GM12878 (cell line): ENCODE data around the gene SSR2. TPM values are rescaled to one million over a fixed set of nuclear protein-coding genes. Genes with fewer than 3 reads are reported as not detected.
A peak's percentile ranks its signal among the peaks of the same experiment; 100 is the strongest.

Experiments
- FOS ChIP-seq: IDR thresholded peaks from 3 replicates; pipeline ENCODE4 v1.6.1; 2011; ENCODE audit warnings: borderline replicate concordance; ENCODE audit not compliant: insufficient read length; ENCODE audit errors: extremely low read depth
- FOXM1 ChIP-seq: IDR thresholded peaks from 2 replicates; pipeline ENCODE4 v1.6.1; 2012; ENCODE audit warnings: low read depth, mild to moderate bottlenecking, inconsistent platforms, low read length, moderate library complexity
- MEF2A ChIP-seq: IDR thresholded peaks from 2 replicates; pipeline ENCODE4 v1.6.1; 2011; ENCODE audit warnings: low read depth, mild to moderate bottlenecking, low read length, moderate library complexity; ENCODE audit not compliant: insufficient read depth
- MEF2B ChIP-seq: fragments of 450-650 bp; IDR thresholded peaks from 2 replicates; pipeline ENCODE4 v1.6.1; 2018; ENCODE audit warnings: mild to moderate bottlenecking, moderate library complexity; ENCODE audit not compliant: partially characterized antibody, poor library complexity, severe bottlenecking
- MXI1 ChIP-seq: fragments of 150-350 bp; IDR thresholded peaks from 2 replicates; pipeline ENCODE4 v1.6.1; 2011; ENCODE audit warnings: low read depth, mild to moderate bottlenecking, inconsistent platforms, low read length, improper control_type of control experiment
- MYB ChIP-seq: fragments of 150-350 bp; IDR thresholded peaks from 2 replicates; pipeline ENCODE4 v1.6.1; 2014; ENCODE audit warnings: mild to moderate bottlenecking, low read depth, low read length, borderline replicate concordance
- MYC ChIP-seq: IDR thresholded peaks from 2 replicates; pipeline ENCODE4 v1.6.1; 2011; ENCODE audit warnings: mild to moderate bottlenecking, low read length, moderate library complexity, inconsistent platforms; ENCODE audit not compliant: insufficient read depth, insufficient replicate concordance, insufficient read length, severe bottlenecking
- NFIC ChIP-seq: IDR thresholded peaks from 2 replicates; pipeline ENCODE4 v1.6.1; 2012; ENCODE audit warnings: low read depth, mild to moderate bottlenecking, inconsistent platforms, low read length, moderate library complexity
- NR2C1 ChIP-seq: fragments of 450-650 bp; IDR thresholded peaks from 2 replicates; pipeline ENCODE4 v1.6.1; 2017; ENCODE audit warnings: antibody characterized with exemption, mild to moderate bottlenecking, moderate library complexity
- NR2C2 ChIP-seq: IDR thresholded peaks from 2 replicates; pipeline ENCODE4 v1.6.1; 2011; ENCODE audit warnings: borderline replicate concordance, low read depth; ENCODE audit not compliant: control insufficient read depth, insufficient read length
- NR2F1 ChIP-seq: fragments of 450-650 bp; conservative IDR thresholded peaks from 2 replicates; pipeline ENCODE4 v1.6.1; 2017; ENCODE audit warnings: mild to moderate bottlenecking
- POLR2AphosphoS2 ChIP-seq: IDR thresholded peaks from 2 replicates; pipeline ENCODE4 v1.6.1; 2011; ENCODE audit warnings: low read depth, mild to moderate bottlenecking, low read length, improper control_type of control experiment, moderate library complexity
- POLR2AphosphoS5 ChIP-seq: IDR thresholded peaks from 2 replicates; pipeline ENCODE4 v1.6.1; 2011; ENCODE audit warnings: mild to moderate bottlenecking, low read length, inconsistent platforms
- RBBP5 ChIP-seq: fragments of 200-600 bp; sonication (generic); conservative IDR thresholded peaks from 2 replicates; pipeline ENCODE4 v1.6.1; 2016
- RELB ChIP-seq: fragments of 450-650 bp; IDR thresholded peaks from 2 replicates; pipeline ENCODE4 v1.6.1; 2017; ENCODE audit warnings: low read depth, mild to moderate bottlenecking, moderate library complexity
- SMARCA5 ChIP-seq: fragments of 450-650 bp; IDR thresholded peaks from 2 replicates; pipeline ENCODE4 v1.6.1; 2017; ENCODE audit warnings: mild to moderate bottlenecking
- SP1 ChIP-seq: IDR thresholded peaks from one replicate; pipeline ENCODE4 v1.6.1; 2011; ENCODE audit warnings: low read depth, low read length
- SUPT20H ChIP-seq: IDR thresholded peaks from 2 replicates; pipeline ENCODE4 v1.6.1; 2011; ENCODE audit warnings: low read depth, mild to moderate bottlenecking, low read length, moderate library complexity, borderline replicate concordance; ENCODE audit not compliant: control insufficient read depth
- polyA plus RNA-seq, 11 experiments: library from polyadenylated mRNA; depleted of rRNA in 4 of 11; unstranded in 6 of 11; stranded (reverse) in 5 of 11; fragments of >200 nt; fragmentation: Nextera tagmentation in 4 of 11; fragmentation: Illumina TruSeq in 1 of 11; extraction: Ambion mirVana in 4 of 11; extraction: Trizol in 1 of 11; gene quantifications; 1 replicate in 1 of 11; 2 replicates in 10 of 11; pipeline versions ENCODE4 v1.2.1 to v1.2.3, GENCODE V29; 2011 to 2016; ENCODE audit warnings: inconsistent platforms in 2 of 11, missing spikeins in 2 of 11, low read depth in 1 of 11
- total RNA-seq, 4 experiments: library from RNA; depleted of rRNA in 3 of 4; stranded (reverse); fragments of >200 nt in 3 of 4; fragmentation: Illumina TruSeq in 1 of 4; extraction: Trizol in 1 of 4; gene quantifications; 2 replicates each; pipeline versions ENCODE4 v1.2.1 to v1.2.3, GENCODE V29; 2013 to 2021
- TF ChIP-seq, protein P1 (sequence below): fragments of 450-650 bp; conservative IDR thresholded peaks from 2 replicates; pipeline ENCODE4 v1.6.1; 2017; ENCODE audit warnings: mild to moderate bottlenecking, moderate library complexity
- TF ChIP-seq, protein P2 (sequence below): IDR thresholded peaks from 2 replicates; pipeline ENCODE4 v1.6.1; 2012; ENCODE audit warnings: mild to moderate bottlenecking, low read depth, low read length

SSR2 gene
- total and polyA plus RNA-seq, 10 of the 15 experiments (the other 5 are each of a cell fraction or from before 2014, with no cell fraction given) = 207 to 553 (median 315) TPM

- no peak for TF ChIP-seq MYB
- TF ChIP-seq NR2F1 = no peak
- TF ChIP-seq NR2C1 = no peak
- 0 out of 2 replicates have a peak, but pooled peaks have one; percentile 16 for TF ChIP-seq MXI1
- TF ChIP-seq FOS = no peak
- TF ChIP-seq FOXM1 = peak; percentile 47; the same call in 1 of the 2 replicates
- TF ChIP-seq NR2C2 = no peak
- no peak for TF ChIP-seq POLR2AphosphoS5
- no peak for TF ChIP-seq SP1
- TF ChIP-seq MYC = no peak
- TF ChIP-seq SUPT20H = no peak
- no peak for TF ChIP-seq MEF2B
- TF ChIP-seq RELB = peak; percentile 64
- TF ChIP-seq RBBP5 = no peak
- TF ChIP-seq POLR2AphosphoS2 = no peak
- TF ChIP-seq, protein P1, sequence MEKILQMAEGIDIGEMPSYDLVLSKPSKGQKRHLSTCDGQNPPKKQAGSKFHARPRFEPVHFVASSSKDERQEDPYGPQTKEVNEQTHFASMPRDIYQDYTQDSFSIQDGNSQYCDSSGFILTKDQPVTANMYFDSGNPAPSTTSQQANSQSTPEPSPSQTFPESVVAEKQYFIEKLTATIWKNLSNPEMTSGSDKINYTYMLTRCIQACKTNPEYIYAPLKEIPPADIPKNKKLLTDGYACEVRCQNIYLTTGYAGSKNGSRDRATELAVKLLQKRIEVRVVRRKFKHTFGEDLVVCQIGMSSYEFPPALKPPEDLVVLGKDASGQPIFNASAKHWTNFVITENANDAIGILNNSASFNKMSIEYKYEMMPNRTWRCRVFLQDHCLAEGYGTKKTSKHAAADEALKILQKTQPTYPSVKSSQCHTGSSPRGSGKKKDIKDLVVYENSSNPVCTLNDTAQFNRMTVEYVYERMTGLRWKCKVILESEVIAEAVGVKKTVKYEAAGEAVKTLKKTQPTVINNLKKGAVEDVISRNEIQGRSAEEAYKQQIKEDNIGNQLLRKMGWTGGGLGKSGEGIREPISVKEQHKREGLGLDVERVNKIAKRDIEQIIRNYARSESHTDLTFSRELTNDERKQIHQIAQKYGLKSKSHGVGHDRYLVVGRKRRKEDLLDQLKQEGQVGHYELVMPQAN = no peak
- no peak for TF ChIP-seq SMARCA5
- TF ChIP-seq, protein P2, sequence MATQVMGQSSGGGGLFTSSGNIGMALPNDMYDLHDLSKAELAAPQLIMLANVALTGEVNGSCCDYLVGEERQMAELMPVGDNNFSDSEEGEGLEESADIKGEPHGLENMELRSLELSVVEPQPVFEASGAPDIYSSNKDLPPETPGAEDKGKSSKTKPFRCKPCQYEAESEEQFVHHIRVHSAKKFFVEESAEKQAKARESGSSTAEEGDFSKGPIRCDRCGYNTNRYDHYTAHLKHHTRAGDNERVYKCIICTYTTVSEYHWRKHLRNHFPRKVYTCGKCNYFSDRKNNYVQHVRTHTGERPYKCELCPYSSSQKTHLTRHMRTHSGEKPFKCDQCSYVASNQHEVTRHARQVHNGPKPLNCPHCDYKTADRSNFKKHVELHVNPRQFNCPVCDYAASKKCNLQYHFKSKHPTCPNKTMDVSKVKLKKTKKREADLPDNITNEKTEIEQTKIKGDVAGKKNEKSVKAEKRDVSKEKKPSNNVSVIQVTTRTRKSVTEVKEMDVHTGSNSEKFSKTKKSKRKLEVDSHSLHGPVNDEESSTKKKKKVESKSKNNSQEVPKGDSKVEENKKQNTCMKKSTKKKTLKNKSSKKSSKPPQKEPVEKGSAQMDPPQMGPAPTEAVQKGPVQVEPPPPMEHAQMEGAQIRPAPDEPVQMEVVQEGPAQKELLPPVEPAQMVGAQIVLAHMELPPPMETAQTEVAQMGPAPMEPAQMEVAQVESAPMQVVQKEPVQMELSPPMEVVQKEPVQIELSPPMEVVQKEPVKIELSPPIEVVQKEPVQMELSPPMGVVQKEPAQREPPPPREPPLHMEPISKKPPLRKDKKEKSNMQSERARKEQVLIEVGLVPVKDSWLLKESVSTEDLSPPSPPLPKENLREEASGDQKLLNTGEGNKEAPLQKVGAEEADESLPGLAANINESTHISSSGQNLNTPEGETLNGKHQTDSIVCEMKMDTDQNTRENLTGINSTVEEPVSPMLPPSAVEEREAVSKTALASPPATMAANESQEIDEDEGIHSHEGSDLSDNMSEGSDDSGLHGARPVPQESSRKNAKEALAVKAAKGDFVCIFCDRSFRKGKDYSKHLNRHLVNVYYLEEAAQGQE = no peak
- 0 out of 2 replicates have a peak, but pooled peaks have one; percentile 15 for TF ChIP-seq NFIC
- 0 out of 2 replicates have a peak, but pooled peaks have one; percentile 17 for TF ChIP-seq MEF2A
Measured at GRCh38 chr1:156012051-156012817, 8.5 kb downstream of the SSR2 start (continued).
